ENCODE results near the gene FAM50B.

DNA sequence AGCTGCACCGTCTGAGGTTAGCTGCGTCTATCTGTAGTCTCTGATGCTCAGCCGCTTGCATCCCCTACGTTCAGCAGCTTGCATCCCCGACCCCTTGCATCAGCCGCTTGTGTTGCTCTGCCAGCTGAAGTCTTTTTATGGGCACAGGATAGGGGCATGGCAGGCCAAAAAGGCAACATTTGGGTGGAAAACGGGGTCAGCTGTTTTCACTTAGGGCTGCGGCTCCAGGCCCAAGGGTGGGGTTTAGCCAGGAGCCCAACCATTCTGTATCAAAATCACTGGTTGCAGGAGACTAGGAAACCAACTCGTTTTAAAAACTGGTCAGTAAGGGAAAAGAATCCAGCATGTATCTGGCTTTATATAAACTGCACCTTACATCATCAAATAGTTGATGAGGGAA, 49.9 kb downstream of the FAM50B start:
- TF ChIP-seq, protein P1, sequence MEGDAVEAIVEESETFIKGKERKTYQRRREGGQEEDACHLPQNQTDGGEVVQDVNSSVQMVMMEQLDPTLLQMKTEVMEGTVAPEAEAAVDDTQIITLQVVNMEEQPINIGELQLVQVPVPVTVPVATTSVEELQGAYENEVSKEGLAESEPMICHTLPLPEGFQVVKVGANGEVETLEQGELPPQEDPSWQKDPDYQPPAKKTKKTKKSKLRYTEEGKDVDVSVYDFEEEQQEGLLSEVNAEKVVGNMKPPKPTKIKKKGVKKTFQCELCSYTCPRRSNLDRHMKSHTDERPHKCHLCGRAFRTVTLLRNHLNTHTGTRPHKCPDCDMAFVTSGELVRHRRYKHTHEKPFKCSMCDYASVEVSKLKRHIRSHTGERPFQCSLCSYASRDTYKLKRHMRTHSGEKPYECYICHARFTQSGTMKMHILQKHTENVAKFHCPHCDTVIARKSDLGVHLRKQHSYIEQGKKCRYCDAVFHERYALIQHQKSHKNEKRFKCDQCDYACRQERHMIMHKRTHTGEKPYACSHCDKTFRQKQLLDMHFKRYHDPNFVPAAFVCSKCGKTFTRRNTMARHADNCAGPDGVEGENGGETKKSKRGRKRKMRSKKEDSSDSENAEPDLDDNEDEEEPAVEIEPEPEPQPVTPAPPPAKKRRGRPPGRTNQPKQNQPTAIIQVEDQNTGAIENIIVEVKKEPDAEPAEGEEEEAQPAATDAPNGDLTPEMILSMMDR (IDR thresholded peaks at IDR 0.05; ENCODE audit: insufficient read depth, low read length, poor library complexity, severe bottlenecking): no peak
- TF ChIP-seq EZH2phosphoT487 (conservative IDR thresholded peaks at IDR 0.05; ENCODE audit: low read length): no peak

Data from SU-DHL-6 (cell line).